NCI-H1436 (cell line): Measurements from ENCODE around the gene GALNT2.
A peak's percentile ranks its signal among the peaks of the same experiment; 100 is the strongest.

Experiments used
- DNase-seq: peaks from one replicate; lab custom pipeline; 2025; lab: John Stamatoyannopoulos, UW

The GALNT2 gene

GRCh38 chr1:230261928-230262650 is 195.1 kb downstream of the GALNT2 start:
- DNase-seq = no peak

GRCh38 chr1:230262867-230263567 is 196.0 kb downstream of the GALNT2 start:
- no peak for DNase-seq

GRCh38 chr1:230263568-230264195 is 196.6 kb downstream of the GALNT2 start:
- no peak for DNase-seq

- no peak for DNase-seq
Observed at GRCh38 chr1:230264342-230264741, 197.3 kb downstream of the GALNT2 start.

GRCh38 chr1:230265200-230266115 is 198.4 kb downstream of the GALNT2 start:
- no peak for DNase-seq

GRCh38 chr1:230266456-230266855 is 199.4 kb downstream of the GALNT2 start:
- DNase-seq = no peak

- peak; percentile 71 for DNase-seq
Observed at GRCh38 chr1:230267338-230268065, 200.5 kb downstream of the GALNT2 start.

GRCh38 chr1:230268371-230269170 is 201.5 kb downstream of the GALNT2 start:
- peak; percentile 82 for DNase-seq

GRCh38 chr1:230270185-230270558 is 203.1 kb downstream of the GALNT2 start:
- no peak for DNase-seq

GRCh38 chr1:230270559-230271281 is 203.7 kb downstream of the GALNT2 start:
- DNase-seq = peak; percentile 48

- no peak for DNase-seq
Observed at GRCh38 chr1:230271300-230272035, 204.4 kb downstream of the GALNT2 start.

GRCh38 chr1:230272557-230272956 is 205.5 kb downstream of the GALNT2 start:
- no peak for DNase-seq

- no peak for DNase-seq
Observed at GRCh38 chr1:230273141-230273710, 206.2 kb downstream of the GALNT2 start.

GRCh38 chr1:230274254-230274653 is 207.2 kb downstream of the GALNT2 start:
- no peak for DNase-seq

GRCh38 chr1:230276401-230276800 is 209.4 kb downstream of the GALNT2 start:
- no peak for DNase-seq

GRCh38 chr1:230277201-230278025 is 210.4 kb downstream of the GALNT2 start:
- no peak for DNase-seq

GRCh38 chr1:230278376-230278775 is 211.3 kb downstream of the GALNT2 start:
- DNase-seq = no peak
